Choroid plexus epithelial cell (primary cell): ENCODE measurements around the gene CENPX.

ENCODE experiments used
- DNase-seq: peaks from one replicate; pipeline ENCODE4 v3.0.0-alpha.2; 2010; ENCODE audit warnings: low read depth
- H3K4me3 ChIP-seq: 2 replicates; pipeline ENCODE4 v1.5.1; 2011; ENCODE audit warnings: low read depth, mild to moderate bottlenecking, control low read depth, low read length, moderate library complexity
- CTCF ChIP-seq: conservative IDR thresholded peaks from 2 replicates; pipeline ENCODE4 v1.5.1; 2011; ENCODE audit warnings: low read depth, mild to moderate bottlenecking, control low read depth, inconsistent platforms, low read length, moderate library complexity

Gene CENPX

GRCh38 chr17:81998212-81998611 is 24.5 kb downstream of the CENPX start:
- no peak overlapping the region for H3K4me3 ChIP-seq
- DNase-seq = no peak
- no peak for TF ChIP-seq CTCF

GRCh38 chr17:81996757-81997441 is 25.8 kb downstream of the CENPX start:
- no peak overlapping the region for H3K4me3 ChIP-seq
- no peak for DNase-seq
- no peak for TF ChIP-seq CTCF

GRCh38 chr17:81996232-81996756 is 26.4 kb downstream of the CENPX start:
- H3K4me3 ChIP-seq = no peak overlapping the region
- no peak for TF ChIP-seq CTCF
- DNase-seq = no peak

GRCh38 chr17:81995463-81996231 is 27.0 kb downstream of the CENPX start:
- no peak overlapping the region for H3K4me3 ChIP-seq
- DNase-seq = no peak
- no peak for TF ChIP-seq CTCF

- DNase-seq = peak; percentile 17
- no peak overlapping the region for H3K4me3 ChIP-seq
- TF ChIP-seq CTCF = no peak
These were observed 27.9 kb downstream of the CENPX start for GRCh38 chr17:81994593-81995462.

GRCh38 chr17:81993729-81994592 is 28.7 kb downstream of the CENPX start:
- no peak overlapping the region for H3K4me3 ChIP-seq
- no peak for TF ChIP-seq CTCF
- DNase-seq = no peak
